Measurements from ENCODE around the gene GALC. TPM values are rescaled to one million over a fixed set of nuclear protein-coding genes. Genes with fewer than 3 reads are reported as not detected.

The GALC gene
- total RNA-seq, 1 donor, result 19.2 TPM

- no peak overlapping the region for H3K4me3 ChIP-seq (ENCODE audit: low read depth, low read length)
- DNase-seq (ENCODE audit: low read depth), result no peak
- TF ChIP-seq, protein P1, sequence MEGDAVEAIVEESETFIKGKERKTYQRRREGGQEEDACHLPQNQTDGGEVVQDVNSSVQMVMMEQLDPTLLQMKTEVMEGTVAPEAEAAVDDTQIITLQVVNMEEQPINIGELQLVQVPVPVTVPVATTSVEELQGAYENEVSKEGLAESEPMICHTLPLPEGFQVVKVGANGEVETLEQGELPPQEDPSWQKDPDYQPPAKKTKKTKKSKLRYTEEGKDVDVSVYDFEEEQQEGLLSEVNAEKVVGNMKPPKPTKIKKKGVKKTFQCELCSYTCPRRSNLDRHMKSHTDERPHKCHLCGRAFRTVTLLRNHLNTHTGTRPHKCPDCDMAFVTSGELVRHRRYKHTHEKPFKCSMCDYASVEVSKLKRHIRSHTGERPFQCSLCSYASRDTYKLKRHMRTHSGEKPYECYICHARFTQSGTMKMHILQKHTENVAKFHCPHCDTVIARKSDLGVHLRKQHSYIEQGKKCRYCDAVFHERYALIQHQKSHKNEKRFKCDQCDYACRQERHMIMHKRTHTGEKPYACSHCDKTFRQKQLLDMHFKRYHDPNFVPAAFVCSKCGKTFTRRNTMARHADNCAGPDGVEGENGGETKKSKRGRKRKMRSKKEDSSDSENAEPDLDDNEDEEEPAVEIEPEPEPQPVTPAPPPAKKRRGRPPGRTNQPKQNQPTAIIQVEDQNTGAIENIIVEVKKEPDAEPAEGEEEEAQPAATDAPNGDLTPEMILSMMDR (IDR thresholded peaks at IDR 0.05; ENCODE audit: insufficient read depth, low read length), result no peak
Observed at GRCh38 chr14:87967496-87967895, 25.5 kb downstream of the GALC start.

DNA sequence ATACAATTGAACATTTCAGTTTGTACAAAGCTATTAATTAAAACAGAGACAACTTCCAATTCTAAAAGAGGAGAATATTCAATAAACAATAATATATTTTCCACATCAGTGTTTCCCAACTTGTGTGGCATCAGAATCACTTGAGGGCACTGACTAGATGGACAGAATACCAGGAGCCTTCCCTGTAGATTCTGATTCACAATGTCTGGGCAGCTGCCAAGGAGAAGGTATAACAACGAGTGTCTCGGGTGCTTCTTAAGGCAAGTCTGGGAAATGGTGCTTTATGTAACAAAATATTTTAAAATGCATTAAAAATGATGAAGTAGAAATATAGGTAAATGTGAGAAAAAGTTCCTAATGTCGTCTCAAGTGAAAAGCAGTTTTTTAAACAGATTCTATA is 26.2 kb downstream of the GALC start:
- TF ChIP-seq, protein P1 (IDR thresholded peaks at IDR 0.05; ENCODE audit: insufficient read depth, low read length), result no peak
- DNase-seq (ENCODE audit: low read depth), result no peak
- H3K4me3 ChIP-seq (ENCODE audit: low read depth, low read length), result no peak overlapping the region

- no peak overlapping the region for H3K4me3 ChIP-seq (ENCODE audit: low read depth, low read length)
- TF ChIP-seq, protein P1 (IDR thresholded peaks at IDR 0.05; ENCODE audit: insufficient read depth, low read length), result no peak
- no peak for DNase-seq (ENCODE audit: low read depth)
Observed at GRCh38 chr14:87961246-87961645, 31.7 kb downstream of the GALC start.

DNA sequence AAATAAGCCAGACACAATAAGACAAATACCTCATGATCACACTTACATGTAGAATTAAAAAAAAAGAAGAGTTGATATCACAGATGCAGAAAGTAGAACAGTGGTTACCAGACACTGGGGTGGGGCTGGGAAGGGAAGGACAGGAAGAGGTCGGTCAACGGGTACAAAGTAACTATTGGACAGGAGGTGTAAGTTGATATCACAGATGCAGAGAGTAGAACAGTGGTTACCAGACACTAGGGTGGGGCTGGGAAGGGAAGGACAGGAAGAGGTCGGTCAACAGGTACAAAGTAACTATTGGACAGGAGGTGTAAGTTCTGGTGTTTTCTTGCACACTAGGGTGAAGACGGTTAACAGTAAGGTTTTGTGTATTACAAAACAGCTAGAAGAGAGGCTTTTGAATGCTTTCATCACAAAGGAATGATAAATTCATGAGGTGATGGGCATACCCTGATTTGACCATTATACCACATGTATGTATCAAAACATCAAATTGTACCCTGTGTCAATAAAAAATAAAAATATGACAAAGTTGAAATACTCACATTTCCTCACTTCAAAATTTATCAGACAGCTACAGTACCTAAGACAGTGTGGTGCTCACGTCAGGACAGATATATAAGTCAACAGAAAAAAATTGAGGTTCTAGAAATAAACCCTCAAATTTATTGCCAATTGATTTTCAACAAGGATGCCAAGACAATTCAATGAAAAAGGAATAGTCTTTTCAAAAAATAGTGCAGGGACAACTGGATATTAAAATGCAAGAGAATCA is 32.8 kb downstream of the GALC start:
- TF ChIP-seq, protein P1 (IDR thresholded peaks at IDR 0.05; ENCODE audit: insufficient read depth, low read length), result no peak
- no peak overlapping the region for H3K4me3 ChIP-seq (ENCODE audit: low read depth, low read length)
- DNase-seq (ENCODE audit: low read depth), result no peak

- H3K4me3 ChIP-seq (ENCODE audit: low read depth, low read length), result no peak overlapping the region
- TF ChIP-seq, protein P1 (IDR thresholded peaks at IDR 0.05; ENCODE audit: insufficient read depth, low read length), result no peak
- DNase-seq (ENCODE audit: low read depth), result no peak
Observed at GRCh38 chr14:87955501-87955900, 37.5 kb downstream of the GALC start.

- no peak for DNase-seq (ENCODE audit: low read depth)
- no peak overlapping the region for H3K4me3 ChIP-seq (ENCODE audit: low read depth, low read length)
- TF ChIP-seq, protein P1 (IDR thresholded peaks at IDR 0.05; ENCODE audit: insufficient read depth, low read length), result no peak
Observed at GRCh38 chr14:87952307-87953094, 40.5 kb downstream of the GALC start.

All from fibroblast of the aortic adventitia (primary cell).